HG03095 (cell line): ENCODE measurements around the gene CELF4.

Source experiments
- ATAC-seq: cut with Tn5 transposase; IDR thresholded peaks from one replicate; pipeline ENCODE4 v1.9.1; 2021; ENCODE audit warnings: moderate library complexity; ENCODE audit not compliant: unreplicated experiment

CELF4 gene

GRCh38 chr18:37527395-37527794, 38.2 kb downstream of the CELF4 start:
- no peak for ATAC-seq

GRCh38 chr18:37525262-37525585, 40.4 kb downstream of the CELF4 start:
- ATAC-seq: no peak

- no peak for ATAC-seq
These were observed 40.9 kb downstream of the CELF4 start for GRCh38 chr18:37524498-37525261.

DNA sequence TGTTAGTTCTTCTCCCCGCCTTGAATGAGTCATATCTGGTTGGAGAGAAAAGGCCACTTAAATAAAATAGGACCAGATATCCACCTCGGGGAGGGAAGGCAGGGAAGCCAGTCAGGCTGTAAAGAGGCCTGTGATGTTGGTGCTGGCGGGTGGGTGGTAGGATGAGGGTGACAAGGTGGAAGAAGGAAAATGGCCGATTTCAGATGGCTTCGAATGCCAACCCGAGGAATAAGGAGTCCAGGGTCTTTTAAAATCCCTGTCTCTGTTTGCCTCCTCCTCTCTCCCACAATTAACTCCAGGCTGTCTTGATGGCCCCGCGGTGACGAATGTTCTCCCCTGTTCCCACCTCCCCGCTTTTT, 41.5 kb downstream of the CELF4 start:
- ATAC-seq: no peak

GRCh38 chr18:37521510-37522465, 43.8 kb downstream of the CELF4 start:
- no peak for ATAC-seq

DNA sequence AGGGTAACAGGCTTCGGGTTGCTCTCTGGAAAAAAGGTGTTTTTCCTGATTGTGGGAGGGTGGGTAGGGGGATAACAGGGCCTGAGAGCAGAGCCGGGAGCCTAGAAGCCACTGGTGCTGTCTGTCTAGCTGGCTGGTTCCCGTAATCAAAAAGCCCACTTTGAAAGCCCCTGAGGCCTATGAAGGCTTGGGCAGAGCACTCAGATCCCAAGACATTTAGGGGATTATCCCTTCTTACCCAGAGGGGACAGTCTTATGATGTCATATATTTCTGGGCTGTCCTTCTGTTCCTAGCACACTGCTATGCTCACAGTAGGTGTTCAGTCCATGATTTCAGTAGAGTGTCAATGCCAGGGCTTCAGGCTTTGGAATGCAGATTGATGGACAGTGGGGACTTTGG, 45.1 kb downstream of the CELF4 start:
- no peak for ATAC-seq

DNA sequence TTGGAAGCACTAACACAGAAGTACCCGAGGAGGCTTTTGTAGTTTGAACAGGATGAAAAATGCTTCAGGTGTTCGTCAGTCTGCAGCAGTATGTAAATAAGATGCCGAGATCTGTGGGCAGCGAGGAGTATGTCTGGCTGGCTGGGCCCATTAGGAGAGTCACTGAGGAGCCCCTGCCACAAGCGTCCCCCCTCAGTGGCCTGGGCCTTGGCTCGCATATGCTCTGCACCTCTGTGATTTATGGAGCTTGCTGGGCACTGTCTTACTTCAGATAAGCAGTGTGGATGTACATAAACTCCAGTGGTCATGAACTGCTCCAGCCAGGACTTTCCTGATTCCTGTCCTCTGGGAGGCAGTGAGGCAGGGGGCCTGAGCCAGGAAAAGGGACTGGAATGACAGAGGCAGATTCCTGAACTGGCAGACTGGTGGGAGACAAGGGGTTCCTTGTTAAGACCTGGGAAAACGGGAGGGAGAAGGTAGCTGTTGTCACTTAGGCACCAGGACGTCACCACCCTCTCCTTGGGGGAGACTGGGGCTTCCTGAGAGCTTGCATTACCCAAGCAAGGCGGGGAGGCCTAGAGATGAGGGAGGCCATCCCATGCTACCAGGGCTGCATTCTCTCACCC, 46.0 kb downstream of the CELF4 start:
- ATAC-seq: no peak

- ATAC-seq: no peak
These were observed 49.2 kb downstream of the CELF4 start for GRCh38 chr18:37516361-37516853.

- ATAC-seq: no peak
These were observed 50.6 kb downstream of the CELF4 start for GRCh38 chr18:37514953-37515352.

- no peak for ATAC-seq
These were observed 53.2 kb downstream of the CELF4 start for GRCh38 chr18:37512400-37512799.

- no peak for ATAC-seq
These were observed 53.8 kb downstream of the CELF4 start for GRCh38 chr18:37511721-37512298.

DNA sequence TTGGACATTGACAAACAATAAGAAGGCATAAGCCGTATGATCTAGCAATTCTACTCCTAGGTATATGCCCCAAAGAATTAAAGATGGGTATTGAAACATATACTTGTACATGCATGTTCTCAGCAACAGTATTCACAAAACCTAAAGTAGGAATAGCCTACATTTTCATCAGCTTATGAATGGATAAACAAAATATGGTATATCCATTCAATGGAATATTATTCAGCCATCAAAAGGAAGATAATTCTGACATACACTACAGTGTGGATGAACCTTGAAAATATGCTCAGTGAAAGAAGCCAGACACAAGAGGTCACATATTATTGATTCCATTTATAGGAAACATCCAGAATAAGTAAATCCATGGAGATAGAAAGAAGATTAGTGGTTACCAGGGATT, 56.0 kb downstream of the CELF4 start:
- ATAC-seq: no peak

DNA sequence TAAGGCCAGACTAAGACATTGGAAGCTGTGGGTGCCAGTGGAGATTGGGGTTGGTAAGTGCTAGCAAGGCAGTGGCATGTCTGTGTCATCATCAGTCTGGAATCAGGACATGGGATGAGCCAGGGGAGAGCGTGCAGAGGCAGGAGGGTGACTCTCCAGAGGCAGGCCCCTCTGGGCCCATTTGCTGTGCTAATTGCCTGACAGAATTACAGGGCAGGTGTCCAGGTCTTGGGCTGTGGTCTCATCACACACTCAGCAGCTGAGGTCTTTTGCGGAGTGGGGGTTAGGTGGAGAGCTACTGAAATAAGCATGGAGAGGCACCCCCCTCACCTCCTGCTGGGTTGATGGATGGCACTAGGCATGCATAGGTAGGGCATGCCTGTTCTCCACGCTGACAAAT, 57.4 kb downstream of the CELF4 start:
- ATAC-seq: no peak

GRCh38 chr18:37507239-37507638, 58.4 kb downstream of the CELF4 start:
- no peak for ATAC-seq

GRCh38 chr18:37506001-37506400, 59.6 kb downstream of the CELF4 start:
- ATAC-seq: no peak

- ATAC-seq: no peak
These were observed 60.3 kb downstream of the CELF4 start for GRCh38 chr18:37505321-37505720.

DNA sequence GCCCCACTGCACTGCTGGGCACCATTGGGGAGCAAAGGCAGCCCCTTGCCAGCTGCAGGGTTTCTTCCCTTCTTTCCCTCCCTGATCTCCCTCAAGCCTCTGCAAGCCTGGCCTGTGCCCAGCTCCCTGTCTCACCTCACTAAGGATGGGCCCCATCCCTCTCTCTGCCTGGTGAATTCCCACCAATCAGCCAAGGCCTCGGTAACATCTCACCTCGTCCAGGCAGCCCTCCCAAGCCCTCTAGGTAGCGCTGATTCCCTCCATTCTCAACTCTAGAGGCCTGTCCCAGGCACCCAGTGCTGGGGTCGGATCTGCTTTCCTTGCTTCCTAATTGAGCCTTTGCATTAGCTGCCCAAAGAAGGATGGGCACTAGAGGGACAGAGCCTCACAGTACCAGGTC, 63.0 kb downstream of the CELF4 start:
- no peak for ATAC-seq

DNA sequence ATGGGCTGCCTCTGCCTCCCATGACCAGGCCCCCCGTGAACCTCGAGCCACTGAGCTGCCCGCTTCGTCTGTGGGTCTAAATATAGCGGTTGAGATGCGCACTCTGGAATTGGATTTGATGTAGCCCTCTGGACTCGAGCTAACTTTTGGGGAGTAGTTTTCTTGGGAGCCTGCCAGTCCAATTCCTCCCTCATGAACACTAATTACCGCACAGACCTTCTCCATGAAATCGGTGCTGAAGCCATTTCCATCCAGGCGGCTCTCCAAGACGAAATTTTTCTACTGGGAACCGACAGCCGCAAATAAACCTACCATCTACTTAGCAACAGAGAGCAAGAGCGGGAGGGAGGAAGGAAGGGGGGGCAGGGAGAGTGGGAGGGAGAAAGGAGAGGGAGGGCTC, 63.6 kb downstream of the CELF4 start:
- ATAC-seq: no peak

- ATAC-seq: no peak
These were observed 64.5 kb downstream of the CELF4 start for GRCh38 chr18:37501136-37501535.

DNA sequence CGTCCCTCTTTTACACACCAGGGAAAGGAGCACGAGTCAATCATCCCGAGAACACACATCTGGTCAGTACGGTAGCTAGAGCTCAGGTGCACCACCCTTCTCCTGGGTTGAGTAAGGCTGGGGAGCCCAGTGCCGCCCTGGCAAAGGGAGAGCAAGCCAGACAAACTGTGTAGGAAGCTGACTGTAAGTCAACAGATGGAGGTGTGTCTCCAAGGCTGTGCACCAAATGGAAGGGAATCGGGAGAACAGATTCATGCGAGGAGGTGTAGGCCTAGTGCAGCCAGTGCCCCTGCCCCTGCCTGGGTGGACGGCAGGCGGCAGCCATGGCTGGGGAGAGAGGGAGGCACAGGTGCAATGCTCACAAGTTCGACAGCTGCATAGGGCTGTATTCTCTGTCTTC, 65.7 kb downstream of the CELF4 start:
- ATAC-seq: no peak

- no peak for ATAC-seq
These were observed 66.6 kb downstream of the CELF4 start for GRCh38 chr18:37499044-37499443.
